GM12801 (cell line): ENCODE measurements around the gene MAPRE3.

Source experiments
- TF ChIP-seq, protein P1 (sequence below): IDR thresholded peaks from one replicate; pipeline ENCODE4 v1.5.1; 2011; ENCODE audit warnings: control low read depth; ENCODE audit not compliant: insufficient read length; ENCODE audit errors: extremely low read depth

The MAPRE3 gene

GRCh38 chr2:26970244-26970927, at the start of gene MAPRE3:
TSS of gene MAPRE3 (plus strand) at chr2:26970637. CDS start at chr2:27022219, 51,582 bp downstream.
- TF ChIP-seq, protein P1, sequence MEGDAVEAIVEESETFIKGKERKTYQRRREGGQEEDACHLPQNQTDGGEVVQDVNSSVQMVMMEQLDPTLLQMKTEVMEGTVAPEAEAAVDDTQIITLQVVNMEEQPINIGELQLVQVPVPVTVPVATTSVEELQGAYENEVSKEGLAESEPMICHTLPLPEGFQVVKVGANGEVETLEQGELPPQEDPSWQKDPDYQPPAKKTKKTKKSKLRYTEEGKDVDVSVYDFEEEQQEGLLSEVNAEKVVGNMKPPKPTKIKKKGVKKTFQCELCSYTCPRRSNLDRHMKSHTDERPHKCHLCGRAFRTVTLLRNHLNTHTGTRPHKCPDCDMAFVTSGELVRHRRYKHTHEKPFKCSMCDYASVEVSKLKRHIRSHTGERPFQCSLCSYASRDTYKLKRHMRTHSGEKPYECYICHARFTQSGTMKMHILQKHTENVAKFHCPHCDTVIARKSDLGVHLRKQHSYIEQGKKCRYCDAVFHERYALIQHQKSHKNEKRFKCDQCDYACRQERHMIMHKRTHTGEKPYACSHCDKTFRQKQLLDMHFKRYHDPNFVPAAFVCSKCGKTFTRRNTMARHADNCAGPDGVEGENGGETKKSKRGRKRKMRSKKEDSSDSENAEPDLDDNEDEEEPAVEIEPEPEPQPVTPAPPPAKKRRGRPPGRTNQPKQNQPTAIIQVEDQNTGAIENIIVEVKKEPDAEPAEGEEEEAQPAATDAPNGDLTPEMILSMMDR: no peak

DNA sequence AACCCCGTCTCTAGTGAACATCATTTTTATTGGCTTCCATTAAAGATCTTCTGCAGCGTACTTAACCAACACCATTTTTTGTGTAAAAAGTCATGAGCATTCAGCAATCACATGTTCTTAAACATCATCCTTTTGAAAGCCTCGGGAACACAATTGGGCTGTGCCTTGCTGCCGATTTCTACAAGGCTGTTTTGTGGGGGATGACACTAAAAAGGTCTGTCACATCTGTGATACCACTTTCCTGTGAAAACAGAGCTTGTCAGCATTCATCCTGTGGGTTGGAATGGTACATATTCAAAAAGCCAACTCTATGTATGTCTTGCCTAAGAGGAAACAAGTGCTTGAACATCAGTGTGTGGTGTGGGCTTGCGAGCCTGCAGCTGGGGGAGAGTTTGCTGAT, 49.1 kb upstream of the MAPRE3 start:
- TF ChIP-seq, protein P1: no peak

DNA sequence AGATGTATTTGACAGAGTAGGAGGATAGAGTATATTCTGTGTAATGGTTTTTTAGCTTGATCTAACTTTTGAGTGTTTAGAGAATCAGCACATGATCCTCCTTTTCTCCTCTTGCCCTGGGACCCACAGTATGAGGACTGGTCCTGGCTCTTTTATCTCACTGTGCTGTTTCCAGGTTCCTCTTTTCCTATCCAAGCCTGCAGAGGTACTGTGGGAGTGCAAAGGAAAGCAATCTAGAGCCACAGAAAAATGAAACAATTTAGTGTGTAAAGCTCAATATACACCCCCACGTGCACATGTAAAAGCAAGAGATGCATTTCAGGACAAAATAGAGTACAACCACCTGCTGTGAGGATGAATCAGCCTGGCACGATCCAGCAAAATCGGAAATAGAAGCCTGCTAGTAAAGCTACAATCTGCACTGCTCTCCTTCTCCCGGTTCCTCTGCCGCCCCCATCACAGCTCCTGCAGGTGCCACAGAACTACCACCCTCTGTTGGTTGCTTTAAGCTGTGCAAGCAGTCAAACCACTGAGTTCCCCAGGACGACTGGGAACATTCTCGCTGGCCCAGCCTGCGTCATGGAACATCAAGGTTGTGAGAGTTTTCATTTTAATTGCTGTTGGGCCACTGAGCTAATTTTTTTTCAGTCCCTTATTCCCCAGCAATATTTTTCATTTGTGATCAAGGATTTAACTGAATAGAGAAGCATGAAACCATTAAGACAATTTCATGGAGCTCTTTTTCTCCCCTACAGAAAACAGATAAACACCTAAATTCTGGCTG, 47.8 kb upstream of the MAPRE3 start:
- TF ChIP-seq, protein P1: no peak

- TF ChIP-seq, protein P1: no peak
Measured at GRCh38 chr2:26924731-26925099, 45.7 kb upstream of the MAPRE3 start.

- TF ChIP-seq, protein P1: no peak
Measured at GRCh38 chr2:26925100-26925791, 45.2 kb upstream of the MAPRE3 start.

- TF ChIP-seq, protein P1: no peak
Measured at GRCh38 chr2:26927221-26927620, 43.2 kb upstream of the MAPRE3 start.

GRCh38 chr2:26932974-26933373, 37.5 kb upstream of the MAPRE3 start:
- TF ChIP-seq, protein P1: no peak
